GM12875 (cell line): ENCODE results near the gene NOS2.
"Not testable (repeated sequence)": the region's sequence is repeated elsewhere in the genome, so short reads cannot be mapped to it uniquely, and the experiment has no call there.

Experiments
- H3K4me3 ChIP-seq: one replicate; pipeline ENCODE4 v1.5.1; 2011; ENCODE audit warnings: low read depth, low read length, control low read depth
- CTCF ChIP-seq: IDR thresholded peaks from 2 replicates; pipeline ENCODE4 v1.5.1; 2011; ENCODE audit warnings: low read depth, mild to moderate bottlenecking, control low read depth, inconsistent platforms, low read length, moderate library complexity, borderline replicate concordance; ENCODE audit not compliant: insufficient read depth

The NOS2 gene

GRCh38 chr17:27759528-27759927 is 40.8 kb downstream of the NOS2 start:
- no peak overlapping the region for H3K4me3 ChIP-seq
- TF ChIP-seq CTCF, result no peak

GRCh38 chr17:27756467-27757371 is 43.6 kb downstream of the NOS2 start:
- H3K4me3 ChIP-seq, result no peak overlapping the region
- TF ChIP-seq CTCF, result peak; percentile 80; the same call in 1 of the 2 replicates

- H3K4me3 ChIP-seq, result no peak overlapping the region
- no peak for TF ChIP-seq CTCF
These were observed 44.4 kb downstream of the NOS2 start for GRCh38 chr17:27755706-27756466.

GRCh38 chr17:27754549-27754948 is 45.8 kb downstream of the NOS2 start:
- no peak for TF ChIP-seq CTCF
- H3K4me3 ChIP-seq, result no peak overlapping the region

GRCh38 chr17:27753726-27754125 is 46.6 kb downstream of the NOS2 start:
- H3K4me3 ChIP-seq, result not testable (repeated sequence)

- not testable (repeated sequence) for H3K4me3 ChIP-seq
These were observed 47.3 kb downstream of the NOS2 start for GRCh38 chr17:27752831-27753619.

- H3K4me3 ChIP-seq, result no peak overlapping the region
- no peak for TF ChIP-seq CTCF
These were observed 48.5 kb downstream of the NOS2 start for GRCh38 chr17:27751622-27752490.
